ENCODE results near the gene PREPL. TPM values are rescaled to one million over a fixed set of nuclear protein-coding genes. Genes with fewer than 3 reads are reported as not detected.

The PREPL gene
- total RNA-seq, 6 experiments from 2014 or later, result 13.6 to 20.8 (median 19.6) TPM

DNA sequence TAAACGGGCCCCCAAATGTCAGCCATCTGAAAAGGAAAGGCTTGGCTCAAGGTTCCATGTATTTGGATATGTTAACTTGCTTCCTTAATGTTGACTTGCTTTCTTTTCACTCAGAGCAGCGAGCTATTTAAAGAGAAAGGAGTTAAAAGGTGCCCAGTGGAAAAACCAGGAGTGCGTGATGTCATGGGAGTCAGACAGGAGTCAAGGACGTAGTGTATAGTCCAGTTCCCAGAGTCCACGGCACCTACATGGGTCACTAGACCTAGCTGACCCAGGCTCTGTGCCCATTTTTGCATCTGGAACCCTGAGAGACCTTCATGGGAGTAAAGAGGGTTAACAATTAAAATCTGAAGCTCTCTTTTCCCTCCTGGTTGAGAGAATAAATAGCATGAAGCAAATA lies 66.2 kb downstream of the PREPL start:
- no peak for TF ChIP-seq POLR2A (IDR thresholded peaks at IDR 0.05)
- TF ChIP-seq, protein P1, sequence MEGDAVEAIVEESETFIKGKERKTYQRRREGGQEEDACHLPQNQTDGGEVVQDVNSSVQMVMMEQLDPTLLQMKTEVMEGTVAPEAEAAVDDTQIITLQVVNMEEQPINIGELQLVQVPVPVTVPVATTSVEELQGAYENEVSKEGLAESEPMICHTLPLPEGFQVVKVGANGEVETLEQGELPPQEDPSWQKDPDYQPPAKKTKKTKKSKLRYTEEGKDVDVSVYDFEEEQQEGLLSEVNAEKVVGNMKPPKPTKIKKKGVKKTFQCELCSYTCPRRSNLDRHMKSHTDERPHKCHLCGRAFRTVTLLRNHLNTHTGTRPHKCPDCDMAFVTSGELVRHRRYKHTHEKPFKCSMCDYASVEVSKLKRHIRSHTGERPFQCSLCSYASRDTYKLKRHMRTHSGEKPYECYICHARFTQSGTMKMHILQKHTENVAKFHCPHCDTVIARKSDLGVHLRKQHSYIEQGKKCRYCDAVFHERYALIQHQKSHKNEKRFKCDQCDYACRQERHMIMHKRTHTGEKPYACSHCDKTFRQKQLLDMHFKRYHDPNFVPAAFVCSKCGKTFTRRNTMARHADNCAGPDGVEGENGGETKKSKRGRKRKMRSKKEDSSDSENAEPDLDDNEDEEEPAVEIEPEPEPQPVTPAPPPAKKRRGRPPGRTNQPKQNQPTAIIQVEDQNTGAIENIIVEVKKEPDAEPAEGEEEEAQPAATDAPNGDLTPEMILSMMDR (IDR thresholded peaks at IDR 0.05), result no peak
- Histone ChIP-seq H3K9me3 (no peaks in the 10 kb centered on the region), H3K27ac (peak overlapping the region in 2 of 3 donors; percentile 63 to 78), H3K27me3 (no peaks in the 10 kb centered on the region), H3K36me3 (no peaks in the 10 kb centered on the region), H3K4me1 (peaks cover 0 to 41% (median 20%) of the 10 kb centered on the region in 4 donors), H3K4me3 (no peak overlapping the region)
- WGBS (ENCODE audit: insufficient coverage, low coverage, low lambda C conversion rate, missing lambda C conversion rate), result 42% methylated on average over 4 of the region's 5 CpGs
- DNase-seq (peak in 2 of 3 donors; percentile 36 to 67), ATAC-seq (peak; percentile 59 to 73 (median 66))
- intact Hi-C loops (cut with DNase I), result loop anchor here in 1 of 2 donors (10.0 kb wide), 1 partner anchor 50 kb away; no protein-coding TSS in a partner anchor

GRCh38 chr2:44291281-44292248 lies 69.7 kb downstream of the PREPL start:
- peak; percentile 65 to 87 (median 82) for DNase-seq
- Histone ChIP-seq H3K36me3 (no peaks in the 10 kb centered on the region), H3K27me3 (no peaks in the 10 kb centered on the region), H3K9me3 (no peaks in the 10 kb centered on the region), H3K27ac (peak overlapping the region; percentile 28 to 86 (median 62)), H3K4me3 (peak overlapping the region in 1 of 3 donors; percentile 12), H3K4me1 (peaks cover 0 to 54% (median 24%) of the 10 kb centered on the region in 4 donors)
- intact Hi-C loops (cut with DNase I), result loop anchor here in 1 of 2 donors (10.0 kb wide), 1 partner anchor 47 kb away; no protein-coding TSS in a partner anchor
- ATAC-seq, result peak; percentile 82 to 90 (median 86)
- TF ChIP-seq, protein P1 (IDR thresholded peaks at IDR 0.05), result peak; percentile 70 to 77 (median 74)
- TF ChIP-seq POLR2A (IDR thresholded peaks at IDR 0.05), result peak; percentile 39
- WGBS (ENCODE audit: insufficient coverage, low coverage, low lambda C conversion rate, missing lambda C conversion rate), result 19% methylated on average over 5 of the region's 8 CpGs

- TF ChIP-seq, protein P1 (IDR thresholded peaks at IDR 0.05), result no peak
- no peak for TF ChIP-seq POLR2A (IDR thresholded peaks at IDR 0.05)
- H3K27ac ChIP-seq, result no peak overlapping the region
- peaks cover 0 to 46% (median 22%) of the 10 kb centered on the region in 4 donors for H3K4me1 ChIP-seq
- H3K27me3 ChIP-seq, result no peaks in the 10 kb centered on the region
- WGBS (ENCODE audit: insufficient coverage, low coverage, low lambda C conversion rate, missing lambda C conversion rate), result 93% methylated on average over 4 of the region's 4 CpGs
- H3K4me3 ChIP-seq, result no peak overlapping the region
- no peaks in the 10 kb centered on the region for H3K9me3 ChIP-seq
- no peak for DNase-seq
- intact Hi-C loops (cut with DNase I), result loop anchor here in 1 of 2 donors (10.0 kb wide), 1 partner anchor 45 kb away; no protein-coding TSS in a partner anchor
- ATAC-seq, result no peak
- H3K36me3 ChIP-seq, result no peaks in the 10 kb centered on the region
Observed at GRCh38 chr2:44290261-44290660, 71.0 kb downstream of the PREPL start.

GRCh38 chr2:44286884-44287638 lies 74.2 kb downstream of the PREPL start:
- peak; percentile 74 to 81 (median 76) for ATAC-seq
- Histone ChIP-seq H3K27ac (peak overlapping the region; percentile 2 to 90 (median 65)), H3K4me1 (peaks cover 0 to 40% (median 17%) of the 10 kb centered on the region in 4 donors), H3K4me3 (no peak overlapping the region), H3K9me3 (no peaks in the 10 kb centered on the region), H3K36me3 (no peaks in the 10 kb centered on the region), H3K27me3 (no peaks in the 10 kb centered on the region)
- 32% methylated on average over 6 of the region's 6 CpGs for WGBS (ENCODE audit: insufficient coverage, low coverage, low lambda C conversion rate, missing lambda C conversion rate)
- peak; percentile 16 for TF ChIP-seq POLR2A (IDR thresholded peaks at IDR 0.05)
- TF ChIP-seq, protein P1 (IDR thresholded peaks at IDR 0.05), result no peak
- intact Hi-C loops (cut with DNase I), result no loop called here
- DNase-seq, result no peak

Data from right lobe of liver (tissue), 6 donors.